HG03159 (cell line): Measurements from ENCODE around the gene PRAF2.

Experiments used
- ATAC-seq: cut with Tn5 transposase; IDR thresholded peaks from one replicate; pipeline ENCODE4 v1.9.1; 2021; ENCODE audit warnings: mild to moderate bottlenecking, moderate library complexity; ENCODE audit not compliant: unreplicated experiment

Gene PRAF2

GRCh38 chrX:49075347-49075746 lies 1.5 kb upstream of the PRAF2 start:
- ATAC-seq, result no peak

GRCh38 chrX:49072712-49073095 lies 1.1 kb downstream of the PRAF2 start:
- ATAC-seq, result no peak

GRCh38 chrX:49071877-49072711 lies 1.7 kb downstream of the PRAF2 start:
- ATAC-seq, result no peak

GRCh38 chrX:49070988-49071387 lies 2.8 kb downstream of the PRAF2 start:
- ATAC-seq, result no peak

GRCh38 chrX:49069038-49069437 lies 4.8 kb downstream of the PRAF2 start:
- no peak for ATAC-seq

- no peak for ATAC-seq
These were observed 6.3 kb downstream of the PRAF2 start for GRCh38 chrX:49067285-49068120.

GRCh38 chrX:49066690-49067089 lies 7.1 kb downstream of the PRAF2 start:
- ATAC-seq, result no peak

GRCh38 chrX:49066278-49066677 lies 7.5 kb downstream of the PRAF2 start:
- no peak for ATAC-seq

- ATAC-seq, result no peak
These were observed 9.1 kb downstream of the PRAF2 start for GRCh38 chrX:49064735-49065134.

GRCh38 chrX:49064303-49064702 lies 9.5 kb downstream of the PRAF2 start:
- no peak for ATAC-seq

GRCh38 chrX:49063715-49064114 lies 10.1 kb downstream of the PRAF2 start:
- ATAC-seq, result no peak

GRCh38 chrX:49061916-49062315 lies 11.9 kb downstream of the PRAF2 start:
- ATAC-seq, result no peak

GRCh38 chrX:49061490-49061889 lies 12.3 kb downstream of the PRAF2 start:
- no peak for ATAC-seq

- ATAC-seq, result no peak
These were observed 12.9 kb downstream of the PRAF2 start for GRCh38 chrX:49060914-49061313.

- ATAC-seq, result no peak
These were observed 14.1 kb downstream of the PRAF2 start for GRCh38 chrX:49059681-49060085.

GRCh38 chrX:49059201-49059600 lies 14.6 kb downstream of the PRAF2 start:
- ATAC-seq, result no peak

- ATAC-seq, result no peak
These were observed 15.0 kb downstream of the PRAF2 start, which contains the start of gene CCDC120 for GRCh38 chrX:49058794-49059193. Gene CCDC120, plus strand, starts transcription at chrX:49058999. Its CDS starts 3,043 bp downstream, at chrX:49062042.

GRCh38 chrX:49054073-49054762 lies 19.6 kb downstream of the PRAF2 start:
- no peak for ATAC-seq

GRCh38 chrX:49053223-49054072 lies 20.4 kb downstream of the PRAF2 start:
- no peak for ATAC-seq

GRCh38 chrX:49043987-49044281 lies 29.9 kb downstream of the PRAF2 start:
- ATAC-seq, result no peak
